Measurements from ENCODE around the gene PABPN1L. TPM values are rescaled to one million over a fixed set of nuclear protein-coding genes. Genes with fewer than 3 reads are reported as not detected.

PABPN1L gene
- total and polyA plus RNA-seq, 2 experiments from 2014 or later, result not detected

GRCh38 chr16:88830258-88830657 lies 36.2 kb downstream of the PABPN1L start:
- Mint-ChIP-seq H3K9me3 (no peaks in the 10 kb centered on the region), H3K4me3 (no peak overlapping the region), H3K36me3 (ENCODE audit: low read depth) (no peaks in the 10 kb centered on the region; the same call in 2 of the 3 replicates), H3K27me3 (ENCODE audit: insufficient read depth, low read depth, poor library complexity) (peaks cover 3% of the 10 kb centered on the region), H3K27ac (peak overlapping the region; percentile 36; the same call in 1 of the 2 replicates), H3K4me1 (no peaks in the 10 kb centered on the region; the same call in 2 of the 3 replicates)
- Histone ChIP-seq H3K4me2 (no peak overlapping the region), H4K20me1 (replicated peaks; ENCODE audit: insufficient read depth) (no peaks in the 10 kb centered on the region), H3K4me3 (no peak overlapping the region), H3K27ac (ENCODE audit: low read depth) (no peak overlapping the region), H3F3A (replicated peaks; ENCODE audit: low read depth) (no peaks in the 10 kb centered on the region), H3K36me3 (ENCODE audit: insufficient read depth) (no peaks in the 10 kb centered on the region), H2AFZ (no peak overlapping the region), H3K9me2 (ENCODE audit: insufficient read depth) (no peaks in the 10 kb centered on the region), H3K4me1 (ENCODE audit: insufficient read depth) (no peaks in the 10 kb centered on the region), H3K27me3 (ENCODE audit: insufficient read depth) (no peaks in the 10 kb centered on the region), H3K79me2 (replicated peaks; ENCODE audit: insufficient read depth) (no peaks in the 10 kb centered on the region)
- no peak for TF ChIP-seq STAT1 (IDR thresholded peaks at IDR 0.05; ENCODE audit: unreplicated experiment)
- no peak for TF ChIP-seq JUNB (IDR thresholded peaks at IDR 0.05; ENCODE audit: unreplicated experiment)
- TF ChIP-seq ETS1 (IDR thresholded peaks at IDR 0.05), result no peak
- TF ChIP-seq NANOG (IDR thresholded peaks at IDR 0.05; ENCODE audit: borderline replicate concordance), result no peak
- no peak for TF ChIP-seq ZNF114 (CRISPR knock-in tag; IDR thresholded peaks at IDR 0.05)
- no peak for TF ChIP-seq ZNF331 (CRISPR knock-in tag; IDR thresholded peaks at IDR 0.05; ENCODE audit: low read depth)
- TF ChIP-seq EZH2phosphoT487 (IDR thresholded peaks at IDR 0.05; ENCODE audit: unreplicated experiment), result no peak
- no peak for TF ChIP-seq POLR2AphosphoS5 (IDR thresholded peaks at IDR 0.05; ENCODE audit: low read depth)
- TF ChIP-seq CREB1 (CRISPR knock-in tag; IDR thresholded peaks at IDR 0.05; ENCODE audit: low read depth), result no peak
- TF ChIP-seq ZNF462 (CRISPR knock-in tag; IDR thresholded peaks at IDR 0.05), result no peak
- no peak for TF ChIP-seq EZH2 (IDR thresholded peaks at IDR 0.05; ENCODE audit: low read depth, unreplicated experiment)
- no peak for TF ChIP-seq CTCF (conservative IDR thresholded peaks at IDR 0.05; ENCODE audit: low read depth in 2 of 2)
- TF ChIP-seq REST (IDR thresholded peaks at IDR 0.05; ENCODE audit: unreplicated experiment), result no peak
- DNase-seq (ENCODE audit: low spot score), result no peak
- no peak for ATAC-seq

Measured in GM23338 (cell line).